ENCODE data around the gene GARIN5B.

GARIN5B gene

GRCh38 chr19:55308281-55308680, 54.8 kb downstream of the GARIN5B start:
- no peak overlapping the region for H3K4me2 ChIP-seq (ENCODE audit: low read length)
- H3K27me3 ChIP-seq (ENCODE audit: control insufficient read depth, insufficient read depth, low read length) = no peaks in the 10 kb centered on the region
- H3K36me3 ChIP-seq (ENCODE audit: insufficient read depth, low read length) = peaks cover 10% of the 10 kb centered on the region
- no peak overlapping the region for H3K4me3 ChIP-seq (ENCODE audit: low read length)
- H3K9me3 ChIP-seq (replicated peaks; ENCODE audit: low read length) = no peaks in the 10 kb centered on the region
- H3K4me1 ChIP-seq (ENCODE audit: control insufficient read depth, insufficient read depth, low read length) = no peaks in the 10 kb centered on the region
- no peak overlapping the region for H3K9ac ChIP-seq (ENCODE audit: low read depth, low read length)

GRCh38 chr19:55306712-55307111, 56.3 kb downstream of the GARIN5B start:
- no peaks in the 10 kb centered on the region for H3K27me3 ChIP-seq (ENCODE audit: control insufficient read depth, insufficient read depth, low read length)
- no peak overlapping the region for H3K4me3 ChIP-seq (ENCODE audit: low read length)

GRCh38 chr19:55305983-55306562, 57.0 kb downstream of the GARIN5B start:
- Histone ChIP-seq H3K4me3 (ENCODE audit: low read length) (no peak overlapping the region), H3K27me3 (ENCODE audit: control insufficient read depth, insufficient read depth, low read length) (no peaks in the 10 kb centered on the region), H3K9ac (ENCODE audit: low read depth, low read length) (no peak overlapping the region), H3K9me3 (replicated peaks; ENCODE audit: low read length) (no peaks in the 10 kb centered on the region), H3K4me2 (ENCODE audit: low read length) (no peak overlapping the region), H3K4me1 (ENCODE audit: control insufficient read depth, insufficient read depth, low read length) (peaks cover 9% of the 10 kb centered on the region), H3K36me3 (ENCODE audit: insufficient read depth, low read length) (peaks cover 10% of the 10 kb centered on the region)

More at GRCh38 chr19:55306712-55307111, 56.3 kb downstream of the GARIN5B start:
- peaks cover 4% of the 10 kb centered on the region for H3K4me1 ChIP-seq (ENCODE audit: control insufficient read depth, insufficient read depth, low read length)
- H3K9ac ChIP-seq (ENCODE audit: low read depth, low read length) = no peak overlapping the region
- no peak overlapping the region for H3K4me2 ChIP-seq (ENCODE audit: low read length)
- H3K9me3 ChIP-seq (replicated peaks; ENCODE audit: low read length) = no peaks in the 10 kb centered on the region
- H3K36me3 ChIP-seq (ENCODE audit: insufficient read depth, low read length) = peaks cover 10% of the 10 kb centered on the region

DNA sequence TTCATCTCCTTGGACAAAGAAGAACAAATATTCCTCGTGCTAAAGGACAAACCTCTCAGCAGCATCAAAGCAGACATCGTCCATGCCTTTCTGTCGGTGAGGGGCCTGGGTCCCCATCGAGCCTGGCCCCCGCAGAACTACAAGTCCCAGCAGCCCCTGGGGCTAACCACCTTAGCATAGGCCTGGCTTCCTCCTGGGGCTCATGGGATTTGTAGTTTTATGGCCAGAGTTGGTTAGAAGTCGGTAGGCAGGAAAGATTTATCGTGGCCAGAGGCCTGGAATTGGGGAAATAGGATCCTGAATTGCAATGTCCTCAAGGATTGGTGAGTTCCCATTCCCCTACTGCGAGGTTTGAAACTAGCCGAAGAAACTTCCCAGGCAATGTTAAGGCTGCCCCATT, 57.6 kb downstream of the GARIN5B start:
- Histone ChIP-seq H3K27me3 (ENCODE audit: control insufficient read depth, insufficient read depth, low read length) (no peaks in the 10 kb centered on the region), H3K4me2 (ENCODE audit: low read length) (no peak overlapping the region), H3K4me3 (ENCODE audit: low read length) (no peak overlapping the region), H3K9ac (ENCODE audit: low read depth, low read length) (no peak overlapping the region), H3K4me1 (ENCODE audit: control insufficient read depth, insufficient read depth, low read length) (peaks cover 9% of the 10 kb centered on the region), H3K9me3 (replicated peaks; ENCODE audit: low read length) (no peaks in the 10 kb centered on the region), H3K36me3 (ENCODE audit: insufficient read depth, low read length) (peaks cover 10% of the 10 kb centered on the region)

DNA sequence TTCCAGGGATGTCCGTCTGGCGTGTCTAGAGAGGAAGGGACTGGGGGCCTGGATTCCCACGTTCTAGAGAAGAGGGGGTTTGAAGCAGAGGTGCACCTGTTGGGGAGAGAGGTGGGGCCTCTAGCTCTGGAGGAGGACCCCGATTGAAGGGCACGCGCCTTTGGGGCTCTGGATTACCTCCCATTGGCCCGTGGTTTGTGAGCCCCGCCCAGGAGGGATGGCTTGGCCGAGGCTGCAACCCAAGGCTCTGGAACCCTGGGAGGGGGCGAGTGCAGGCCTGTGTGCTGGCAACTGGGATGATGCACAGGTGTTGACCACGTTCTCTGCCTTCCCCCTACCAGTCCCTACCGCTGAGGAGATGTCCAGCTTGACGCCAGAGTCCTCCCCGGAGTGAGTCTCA, 58.1 kb downstream of the GARIN5B start:
- Histone ChIP-seq H3K36me3 (ENCODE audit: insufficient read depth, low read length) (peaks cover 10% of the 10 kb centered on the region), H3K9me3 (replicated peaks; ENCODE audit: low read length) (no peaks in the 10 kb centered on the region), H3K4me1 (ENCODE audit: control insufficient read depth, insufficient read depth, low read length) (peaks cover 9% of the 10 kb centered on the region), H3K9ac (ENCODE audit: low read depth, low read length) (no peak overlapping the region), H3K27me3 (ENCODE audit: control insufficient read depth, insufficient read depth, low read length) (no peaks in the 10 kb centered on the region), H3K4me2 (ENCODE audit: low read length) (no peak overlapping the region), H3K4me3 (ENCODE audit: low read length) (no peak overlapping the region)
